Measurements from ENCODE around the gene ABCA7. TPM values are rescaled to one million over a fixed set of nuclear protein-coding genes. Genes with fewer than 3 reads are reported as not detected.
"Not testable (repeated sequence)": the region's sequence is repeated elsewhere in the genome, so short reads cannot be mapped to it uniquely, and the experiment has no call there.

Gene ABCA7
- total RNA-seq, 1 donor: 3.5 TPM

GRCh38 chr19:1017906-1018305 lies 22.0 kb upstream of the ABCA7 start:
- TF ChIP-seq CTCF (IDR thresholded peaks at IDR 0.05; ENCODE audit: insufficient read depth, low read length): no peak
- no peak for DNase-seq (ENCODE audit: low read depth)

GRCh38 chr19:1018393-1018792 lies 21.5 kb upstream of the ABCA7 start:
- peak overlapping the region; percentile 18 for H3K4me3 ChIP-seq (ENCODE audit: low read depth, low read length)
- DNase-seq (ENCODE audit: low read depth): no peak
- no peak for TF ChIP-seq CTCF (IDR thresholded peaks at IDR 0.05; ENCODE audit: insufficient read depth, low read length)

More at GRCh38 chr19:1017906-1018305, 22.0 kb upstream of the ABCA7 start:
- peak overlapping the region; percentile 18 for H3K4me3 ChIP-seq (ENCODE audit: low read depth, low read length)

DNA sequence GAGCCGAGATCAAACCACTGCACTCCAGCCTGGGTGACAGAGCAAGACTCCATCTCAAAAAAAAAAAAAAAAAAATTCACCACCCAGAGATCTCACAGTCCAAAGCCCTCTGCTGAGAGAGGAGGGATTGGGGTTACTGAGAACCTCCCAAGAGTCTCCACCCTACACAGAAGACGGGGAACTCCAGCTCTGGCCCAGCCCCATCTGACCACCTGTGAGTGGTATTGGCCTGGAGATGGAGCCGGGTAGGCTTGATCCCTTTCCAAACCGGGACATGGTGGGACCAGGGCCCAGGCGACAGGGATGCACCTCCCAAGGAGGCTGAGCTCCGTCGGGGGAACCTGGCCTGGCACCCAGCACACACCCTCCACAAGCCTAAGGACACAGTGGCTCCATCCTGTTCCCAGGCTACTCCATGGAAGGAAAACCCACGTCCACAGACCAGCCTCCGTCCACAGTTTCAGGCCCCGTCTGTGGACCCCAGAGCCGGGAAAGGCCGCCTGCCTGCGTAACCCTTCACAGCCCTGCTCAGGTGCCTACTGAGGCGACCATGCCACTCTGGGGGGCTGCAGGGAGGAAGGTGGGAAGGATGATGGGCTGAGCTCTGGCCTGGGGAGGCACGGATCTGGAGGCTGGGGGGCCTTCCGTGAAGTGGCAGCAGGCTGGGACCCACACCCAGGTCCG lies 20.8 kb upstream of the ABCA7 start:
- peak overlapping the region; percentile 87 for H3K4me3 ChIP-seq (ENCODE audit: low read depth, low read length)
- TF ChIP-seq CTCF (IDR thresholded peaks at IDR 0.05; ENCODE audit: insufficient read depth, low read length): no peak
- DNase-seq (ENCODE audit: low read depth): no peak

DNA sequence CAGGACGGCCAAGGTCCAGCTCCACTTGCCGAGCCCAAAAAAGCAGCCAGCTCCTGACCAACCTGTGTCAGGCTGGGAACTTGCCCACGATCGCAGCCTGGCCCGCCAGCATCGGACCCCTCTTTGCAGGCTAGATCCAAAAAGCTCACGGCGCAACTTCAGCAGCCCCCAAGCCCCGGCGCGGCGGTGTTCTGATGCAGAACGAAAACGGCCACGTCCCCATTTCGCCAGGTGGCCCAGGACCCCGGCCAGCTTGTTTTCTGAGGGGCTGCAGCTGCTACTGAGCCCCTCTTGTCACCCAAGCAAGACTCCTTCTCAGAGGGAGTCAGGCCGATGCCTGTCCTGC lies 20.3 kb upstream of the ABCA7 start:
- no peak for TF ChIP-seq CTCF (IDR thresholded peaks at IDR 0.05; ENCODE audit: insufficient read depth, low read length)
- DNase-seq (ENCODE audit: low read depth): no peak
- H3K4me3 ChIP-seq (ENCODE audit: low read depth, low read length): peak overlapping the region; percentile 87

DNA sequence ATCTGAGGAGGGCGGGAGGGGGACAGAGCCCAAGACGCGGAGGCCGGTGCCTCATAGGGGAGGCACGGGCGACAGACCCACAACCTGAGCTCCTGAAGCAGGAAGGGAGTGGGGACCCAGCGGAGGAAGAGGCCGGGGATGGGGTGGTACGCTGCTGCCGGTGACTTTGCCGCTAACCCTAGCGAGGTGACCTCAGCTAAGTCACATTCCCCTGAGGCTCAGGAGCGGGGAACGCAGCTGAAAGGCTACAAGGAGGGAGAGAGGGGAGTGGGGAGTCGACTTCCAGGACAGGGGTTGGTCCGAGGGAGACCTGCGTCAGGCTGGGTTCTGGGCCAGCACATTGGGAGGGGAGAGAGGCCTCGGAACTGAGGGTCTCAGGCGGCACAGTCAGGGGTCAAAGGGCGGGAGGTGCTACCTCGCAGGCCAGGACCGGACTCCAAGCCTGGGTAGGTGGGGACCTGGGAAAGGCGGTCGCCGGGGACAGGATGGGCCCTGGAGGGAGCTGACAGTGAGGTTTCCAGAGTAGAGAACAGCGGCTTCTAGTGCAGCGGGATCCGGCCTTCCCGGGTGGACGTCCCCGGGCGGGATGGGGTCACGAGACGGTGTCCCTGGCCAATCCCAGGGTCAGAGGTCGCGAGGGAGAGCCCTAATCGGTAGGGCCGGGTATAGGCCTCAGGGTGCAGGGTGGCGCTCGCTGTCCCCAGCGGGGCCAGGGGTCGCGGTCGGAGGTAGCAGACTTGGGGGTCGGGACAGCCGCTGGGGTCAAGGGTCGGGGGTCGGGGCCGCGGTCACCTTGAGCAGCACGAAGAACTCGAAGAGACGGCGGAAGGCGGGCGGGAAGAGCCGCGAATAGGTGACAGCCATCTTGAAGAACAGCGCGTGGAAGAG lies 19.7 kb upstream of the ABCA7 start:
- TF ChIP-seq CTCF (IDR thresholded peaks at IDR 0.05; ENCODE audit: insufficient read depth, low read length): no peak
- H3K4me3 ChIP-seq (ENCODE audit: low read depth, low read length): peak overlapping the region; percentile 87
- DNase-seq (ENCODE audit: low read depth): no peak

DNA sequence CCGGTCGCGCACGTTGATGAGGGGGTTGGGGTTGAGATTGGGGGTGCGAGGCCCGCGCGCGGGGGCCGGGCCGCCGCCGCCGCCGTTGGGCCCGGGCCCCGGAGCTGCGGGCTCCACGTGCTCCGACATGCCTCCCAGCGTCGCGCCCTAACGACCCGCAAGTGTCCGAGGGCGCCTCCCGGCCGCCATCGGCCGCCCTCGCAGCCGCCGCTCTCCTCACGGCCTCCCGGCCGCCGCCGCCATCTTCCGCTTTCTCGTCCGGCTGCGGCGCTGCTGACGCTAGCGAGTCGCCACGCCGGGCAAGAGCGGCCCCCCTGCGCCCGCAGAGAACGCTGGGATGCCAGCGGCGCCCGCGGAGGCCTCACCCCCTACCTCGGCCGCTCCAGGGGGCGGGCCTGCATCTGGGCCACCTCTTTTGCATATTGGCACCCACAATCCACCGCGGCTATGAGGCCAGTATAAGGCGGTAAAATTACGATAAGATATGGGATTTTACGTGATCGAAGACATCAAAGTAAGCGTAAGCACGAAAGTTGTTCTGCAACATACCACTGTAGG lies 19.0 kb upstream of the ABCA7 start, which contains the start of gene TMEM259:
Gene TMEM259, minus strand, starts transcription at position 256 of the 558 bp plus-strand sequence. Its CDS starts 127 bp downstream, at position 129.
- DNase-seq (ENCODE audit: low read depth): peak; percentile 98
- no peak for TF ChIP-seq CTCF (IDR thresholded peaks at IDR 0.05; ENCODE audit: insufficient read depth, low read length)
- peak within 1 kb of the TSS; percentile 87 for H3K4me3 ChIP-seq (ENCODE audit: low read depth, low read length)

DNA sequence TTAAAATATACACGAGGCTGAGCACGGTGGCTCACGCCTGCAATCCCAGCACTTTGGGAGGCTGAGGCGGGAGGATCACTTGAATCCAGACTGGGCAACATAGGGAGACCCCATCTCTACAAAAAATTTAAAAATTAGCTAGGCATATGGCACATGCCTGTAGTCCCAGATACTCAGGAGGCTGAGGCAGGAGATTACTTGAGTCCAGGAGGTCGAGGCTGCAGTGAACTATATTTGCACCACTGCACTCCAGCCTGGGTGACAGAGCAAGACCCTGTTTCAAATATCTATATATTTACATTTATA lies 16.1 kb upstream of the ABCA7 start:
- DNase-seq (ENCODE audit: low read depth): not testable (repeated sequence)

GRCh38 chr19:1025080-1025479 lies 14.8 kb upstream of the ABCA7 start:
- not testable (repeated sequence) for H3K4me3 ChIP-seq (ENCODE audit: low read depth, low read length)

More for the DNA sequence above, 16.1 kb upstream of the ABCA7 start:
- not testable (repeated sequence) for H3K4me3 ChIP-seq (ENCODE audit: low read depth, low read length)

More at GRCh38 chr19:1025080-1025479, 14.8 kb upstream of the ABCA7 start:
- DNase-seq (ENCODE audit: low read depth): not testable (repeated sequence)

All from fibroblast of the aortic adventitia (primary cell).